HEK293 (cell line): ENCODE results near the gene COL6A1.

Source experiments
- CTCF ChIA-PET: fragments of 350-600 bp; formaldehyde crosslinking; extraction: SDS; loops from one replicate; lab custom pipeline; 2021; ENCODE audit warnings: antibody characterized with exemption; lab: Yijun Ruan, JAX
- POLR2A ChIA-PET: fragments of 300-600 bp; formaldehyde crosslinking; extraction: SDS; loops from one replicate; lab custom pipeline; 2020; ENCODE audit warnings: antibody characterized with exemption, inconsistent platforms; lab: Yijun Ruan, JAX
- H3K27ac ChIP-seq: fragments of 200-500 bp; sonication (Bioruptor generic); 2 replicates; pipeline ENCODE4 v1.5.1; 2014; ENCODE audit warnings: low read depth, low read length, control low read depth, inconsistent platforms; ENCODE audit errors: extremely low read depth
- H3K36me3 ChIP-seq, 2 experiments: fragments of 200-500 bp in 1 of 2; sonication (Bioruptor generic) in 1 of 2; 1 replicate in 1 of 2; 2 replicates in 1 of 2; pipeline ENCODE4 v1.5.1; 2014 to 2017; ENCODE audit warnings: inconsistent platforms in 2 of 2, low read length in 2 of 2; ENCODE audit not compliant: control insufficient read depth in 2 of 2, insufficient read depth in 1 of 2
- H3K4me1 ChIP-seq: fragments of 200-500 bp; sonication (Bioruptor generic); 2 replicates; pipeline ENCODE4 v1.5.1; 2014; ENCODE audit warnings: mild to moderate bottlenecking, low read length, inconsistent platforms; ENCODE audit not compliant: control insufficient read depth, insufficient read depth
- H3K4me3 ChIP-seq: 2 replicates; pipeline ENCODE4 v1.5.1; 2011; ENCODE audit warnings: low read depth, mild to moderate bottlenecking, control low read depth, low read length, moderate library complexity
- H3K9me3 ChIP-seq: fragments of 200-500 bp; sonication (Bioruptor generic); 2 replicates; pipeline ENCODE4 v1.5.1; 2014; ENCODE audit warnings: low read depth, low read length, inconsistent platforms; ENCODE audit not compliant: control insufficient read depth, insufficient read depth
- EGR2 ChIP-seq: fragments of 450-650 bp; formaldehyde crosslinking; IDR thresholded peaks from 2 replicates; pipeline ENCODE4 v1.5.1; 2016; ENCODE audit warnings: low read depth, missing biosample characterization, missing genetic modification characterization
- GLIS1 ChIP-seq: fragments of 450-650 bp; formaldehyde crosslinking; IDR thresholded peaks from 2 replicates; pipeline ENCODE4 v1.5.1; 2016; ENCODE audit warnings: missing biosample characterization, missing genetic modification characterization
- ZIC2 ChIP-seq: fragments of 450-650 bp; formaldehyde crosslinking; IDR thresholded peaks from 2 replicates; pipeline ENCODE4 v1.5.1; 2016; ENCODE audit warnings: missing biosample characterization, missing genetic modification characterization
- ZNF433 ChIP-seq: fragments of 450-650 bp; formaldehyde crosslinking; IDR thresholded peaks from 2 replicates; pipeline ENCODE4 v1.5.1; 2016; ENCODE audit warnings: missing biosample characterization, missing genetic modification characterization, low read depth
- ZNF530 ChIP-seq: fragments of 450-650 bp; formaldehyde crosslinking; IDR thresholded peaks from 2 replicates; pipeline ENCODE4 v1.5.1; 2016; ENCODE audit warnings: low read depth, missing biosample characterization, missing genetic modification characterization
- ZNF548 ChIP-seq: fragments of 450-650 bp; formaldehyde crosslinking; IDR thresholded peaks from 2 replicates; pipeline ENCODE4 v1.5.1; 2016; ENCODE audit warnings: missing biosample characterization, missing genetic modification characterization
- ZNF600 ChIP-seq: fragments of 450-650 bp; formaldehyde crosslinking; IDR thresholded peaks from 2 replicates; pipeline ENCODE4 v1.5.1; 2016; ENCODE audit warnings: missing biosample characterization, missing genetic modification characterization
- ZNF629 ChIP-seq: fragments of 450-650 bp; formaldehyde crosslinking; IDR thresholded peaks from 2 replicates; pipeline ENCODE4 v1.5.1; 2017; ENCODE audit warnings: missing biosample characterization, missing genetic modification characterization
- ZNF670 ChIP-seq: fragments of 450-650 bp; formaldehyde crosslinking; IDR thresholded peaks from 2 replicates; pipeline ENCODE4 v1.5.1; 2016; ENCODE audit warnings: missing biosample characterization, missing genetic modification characterization, low read depth
- ZNF768 ChIP-seq: fragments of 450-650 bp; formaldehyde crosslinking; IDR thresholded peaks from 2 replicates; pipeline ENCODE4 v1.5.1; 2018; ENCODE audit warnings: missing biosample characterization, mild to moderate bottlenecking, missing genetic modification characterization
- ZNF830 ChIP-seq: fragments of 450-650 bp; IDR thresholded peaks from 2 replicates; pipeline ENCODE4 v1.5.0; 2018; ENCODE audit warnings: missing biosample characterization, missing genetic modification characterization, low read depth, mild to moderate bottlenecking, moderate library complexity
- TF ChIP-seq, protein P1 (sequence below): sonication (generic); formaldehyde crosslinking; IDR thresholded peaks from 2 replicates; pipeline ENCODE4 v1.8.1; 2022; ENCODE audit warnings: mild to moderate bottlenecking, moderate library complexity, missing genetic modification reagents
- TF ChIP-seq, protein P2 (sequence below): fragments of 450-650 bp; formaldehyde crosslinking; IDR thresholded peaks from 2 replicates; pipeline ENCODE4 v1.5.1; 2016; ENCODE audit warnings: missing biosample characterization, missing genetic modification characterization
- TF ChIP-seq, protein P3 (sequence below): fragments of 450-650 bp; formaldehyde crosslinking; IDR thresholded peaks from 2 replicates; pipeline ENCODE4 v1.5.1; 2016; ENCODE audit warnings: missing biosample characterization, missing genetic modification characterization
- TF ChIP-seq, protein P4 (sequence below): fragments of 450-650 bp; formaldehyde crosslinking; IDR thresholded peaks from 2 replicates; pipeline ENCODE4 v1.5.1; 2016; ENCODE audit warnings: missing biosample characterization, missing genetic modification characterization
- TF ChIP-seq, protein P5 (sequence below): fragments of 450-650 bp; formaldehyde crosslinking; IDR thresholded peaks from 2 replicates; pipeline ENCODE4 v1.5.1; 2017; ENCODE audit warnings: missing biosample characterization, missing genetic modification characterization

Gene COL6A1

DNA sequence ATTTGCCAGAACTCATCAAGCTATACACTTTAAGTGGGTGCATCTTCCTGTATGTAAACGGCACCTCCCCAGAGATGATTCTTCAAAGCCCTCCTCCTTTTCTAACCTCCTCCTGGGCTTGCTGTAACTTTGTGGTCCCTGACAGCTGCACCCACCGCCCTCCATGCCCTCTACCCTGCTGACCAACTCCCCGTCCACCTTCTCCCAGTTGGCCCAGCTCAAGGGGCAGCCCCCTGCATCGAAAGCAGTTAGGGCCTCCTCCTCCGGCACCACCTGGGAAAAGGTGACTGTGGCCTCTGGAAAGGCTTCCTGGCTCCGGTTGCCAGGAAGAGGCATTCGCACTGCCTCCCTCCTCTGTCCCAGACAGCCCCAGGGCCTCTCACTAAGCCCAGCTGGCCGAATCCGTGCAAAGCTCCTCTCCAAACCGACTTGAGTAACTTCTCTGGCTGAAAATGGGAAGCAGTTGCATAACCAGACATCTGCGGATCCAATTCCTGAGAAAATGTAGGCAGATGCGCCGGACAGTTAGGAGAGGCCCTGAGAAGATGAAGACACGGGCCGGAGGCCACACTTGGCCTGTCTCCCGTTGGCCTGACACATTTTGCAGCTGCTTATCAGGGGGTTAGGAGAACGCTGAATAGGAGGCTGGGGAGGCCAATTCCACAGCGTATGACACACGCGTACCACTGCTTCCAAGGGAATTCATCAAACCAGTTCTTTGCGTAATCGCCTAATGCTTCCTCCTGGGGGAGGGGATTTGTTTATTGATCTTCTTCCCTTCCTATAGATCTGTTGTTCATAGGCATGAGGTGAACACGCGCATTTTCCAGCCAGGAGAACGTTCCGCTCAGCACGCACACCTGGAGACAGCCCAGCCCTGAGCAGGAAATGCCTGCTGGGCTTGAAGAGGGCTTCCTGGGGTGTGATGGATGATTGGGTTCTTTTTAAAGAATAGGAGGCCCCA, 67.6 kb downstream of the COL6A1 start:
- CTCF ChIA-PET: no interaction called here

DNA sequence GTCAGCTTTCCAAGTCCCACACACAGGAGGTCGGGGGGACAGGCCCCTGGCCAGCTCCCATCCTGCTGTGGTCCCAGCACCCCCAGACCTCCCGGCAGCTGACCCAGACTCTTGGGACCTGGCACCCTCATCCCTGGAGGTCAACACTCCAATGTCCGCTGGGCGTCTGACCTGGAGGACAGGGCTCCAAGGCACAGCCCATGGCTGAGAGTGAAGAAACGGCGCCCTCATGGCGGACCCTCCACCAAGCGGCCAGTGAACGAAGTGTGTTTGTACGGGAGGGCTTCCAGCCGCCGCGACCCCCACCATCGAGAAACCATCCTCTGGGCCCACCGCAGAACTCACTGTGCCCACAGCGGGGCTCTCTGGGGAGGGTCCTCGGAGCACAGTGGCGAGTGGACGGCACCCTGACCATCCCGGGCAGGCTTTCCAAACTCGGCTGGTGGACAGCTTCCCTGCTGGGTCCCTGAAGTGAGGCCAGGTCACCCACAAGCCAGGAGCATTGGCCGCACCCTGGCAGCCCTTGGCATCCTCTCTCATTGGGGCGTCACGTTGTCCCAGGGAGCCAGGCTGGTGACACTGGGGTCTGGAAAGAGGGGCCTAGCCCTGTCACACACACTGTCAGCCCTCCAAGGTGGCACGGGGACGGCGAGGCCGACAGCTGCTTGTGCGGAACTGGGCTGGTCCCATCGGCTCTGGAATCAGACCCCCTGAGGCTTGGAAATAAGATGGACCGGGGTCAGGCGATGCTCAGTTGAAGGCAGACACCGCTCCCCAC, 68.5 kb downstream of the COL6A1 start:
- CTCF ChIA-PET: no interaction called here

More for the DNA sequence above, 67.6 kb downstream of the COL6A1 start:
- no peak overlapping the region for H3K4me3 ChIP-seq
- H3K4me1 ChIP-seq: no peaks in the 10 kb centered on the region
- no peaks in the 10 kb centered on the region for H3K9me3 ChIP-seq
- POLR2A ChIA-PET: no interaction called here
- TF ChIP-seq, protein P1, sequence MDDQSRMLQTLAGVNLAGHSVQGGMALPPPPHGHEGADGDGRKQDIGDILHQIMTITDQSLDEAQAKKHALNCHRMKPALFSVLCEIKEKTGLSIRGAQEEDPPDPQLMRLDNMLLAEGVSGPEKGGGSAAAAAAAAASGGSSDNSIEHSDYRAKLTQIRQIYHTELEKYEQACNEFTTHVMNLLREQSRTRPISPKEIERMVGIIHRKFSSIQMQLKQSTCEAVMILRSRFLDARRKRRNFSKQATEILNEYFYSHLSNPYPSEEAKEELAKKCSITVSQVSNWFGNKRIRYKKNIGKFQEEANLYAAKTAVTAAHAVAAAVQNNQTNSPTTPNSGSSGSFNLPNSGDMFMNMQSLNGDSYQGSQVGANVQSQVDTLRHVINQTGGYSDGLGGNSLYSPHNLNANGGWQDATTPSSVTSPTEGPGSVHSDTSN: no peak
- TF ChIP-seq, protein P2, sequence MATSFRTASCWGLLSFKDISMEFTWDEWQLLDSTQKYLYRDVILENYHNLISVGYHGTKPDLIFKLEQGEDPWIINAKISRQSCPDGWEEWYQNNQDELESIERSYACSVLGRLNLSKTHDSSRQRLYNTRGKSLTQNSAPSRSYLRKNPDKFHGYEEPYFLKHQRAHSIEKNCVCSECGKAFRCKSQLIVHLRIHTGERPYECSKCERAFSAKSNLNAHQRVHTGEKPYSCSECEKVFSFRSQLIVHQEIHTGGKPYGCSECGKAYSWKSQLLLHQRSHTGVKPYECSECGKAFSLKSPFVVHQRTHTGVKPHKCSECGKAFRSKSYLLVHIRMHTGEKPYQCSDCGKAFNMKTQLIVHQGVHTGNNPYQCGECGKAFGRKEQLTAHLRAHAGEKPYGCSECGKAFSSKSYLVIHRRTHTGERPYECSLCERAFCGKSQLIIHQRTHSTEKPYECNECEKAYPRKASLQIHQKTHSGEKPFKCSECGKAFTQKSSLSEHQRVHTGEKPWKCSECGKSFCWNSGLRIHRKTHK: no peak
- no peak for TF ChIP-seq ZNF670
- TF ChIP-seq ZNF629 (tag by site-specific recombination): peak; percentile 51
- TF ChIP-seq, protein P3, sequence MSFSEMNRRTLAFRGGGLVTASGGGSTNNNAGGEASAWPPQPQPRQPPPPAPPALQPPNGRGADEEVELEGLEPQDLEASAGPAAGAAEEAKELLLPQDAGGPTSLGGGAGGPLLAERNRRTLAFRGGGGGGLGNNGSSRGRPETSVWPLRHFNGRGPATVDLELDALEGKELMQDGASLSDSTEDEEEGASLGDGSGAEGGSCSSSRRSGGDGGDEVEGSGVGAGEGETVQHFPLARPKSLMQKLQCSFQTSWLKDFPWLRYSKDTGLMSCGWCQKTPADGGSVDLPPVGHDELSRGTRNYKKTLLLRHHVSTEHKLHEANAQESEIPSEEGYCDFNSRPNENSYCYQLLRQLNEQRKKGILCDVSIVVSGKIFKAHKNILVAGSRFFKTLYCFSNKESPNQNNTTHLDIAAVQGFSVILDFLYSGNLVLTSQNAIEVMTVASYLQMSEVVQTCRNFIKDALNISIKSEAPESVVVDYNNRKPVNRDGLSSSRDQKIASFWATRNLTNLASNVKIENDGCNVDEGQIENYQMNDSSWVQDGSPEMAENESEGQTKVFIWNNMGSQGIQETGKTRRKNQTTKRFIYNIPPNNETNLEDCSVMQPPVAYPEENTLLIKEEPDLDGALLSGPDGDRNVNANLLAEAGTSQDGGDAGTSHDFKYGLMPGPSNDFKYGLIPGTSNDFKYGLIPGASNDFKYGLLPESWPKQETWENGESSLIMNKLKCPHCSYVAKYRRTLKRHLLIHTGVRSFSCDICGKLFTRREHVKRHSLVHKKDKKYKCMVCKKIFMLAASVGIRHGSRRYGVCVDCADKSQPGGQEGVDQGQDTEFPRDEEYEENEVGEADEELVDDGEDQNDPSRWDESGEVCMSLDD (tag by site-specific recombination): 0 out of 2 replicates have a peak, but pooled peaks have one; percentile 45
- TF ChIP-seq ZNF548: no peak
- TF ChIP-seq ZIC2 (tag by site-specific recombination): peak; percentile 99
- no peak for TF ChIP-seq ZNF530 (tag by site-specific recombination)
- TF ChIP-seq ZNF600 (tag by site-specific recombination): peak; percentile 60
- peak; percentile 38 for TF ChIP-seq GLIS1 (tag by site-specific recombination)
- H3K36me3 ChIP-seq: no peaks in the 10 kb centered on the region
- no peak overlapping the region for H3K27ac ChIP-seq

More for the DNA sequence above, 68.5 kb downstream of the COL6A1 start:
- H3K27ac ChIP-seq: no peak overlapping the region
- no peaks in the 10 kb centered on the region for H3K4me1 ChIP-seq
- H3K36me3 ChIP-seq: no peaks in the 10 kb centered on the region
- H3K9me3 ChIP-seq: no peaks in the 10 kb centered on the region
- H3K4me3 ChIP-seq: no peak overlapping the region
- TF ChIP-seq EGR2 (tag by site-specific recombination) (no peak), ZNF768 (tag by site-specific recombination) (no peak), ZNF629 (tag by site-specific recombination) (0 out of 2 replicates have a peak, but pooled peaks have one; percentile 2), ZNF830 (tag by site-specific recombination) (no peak), ZNF433 (tag by site-specific recombination) (no peak)
- TF ChIP-seq, protein P4, sequence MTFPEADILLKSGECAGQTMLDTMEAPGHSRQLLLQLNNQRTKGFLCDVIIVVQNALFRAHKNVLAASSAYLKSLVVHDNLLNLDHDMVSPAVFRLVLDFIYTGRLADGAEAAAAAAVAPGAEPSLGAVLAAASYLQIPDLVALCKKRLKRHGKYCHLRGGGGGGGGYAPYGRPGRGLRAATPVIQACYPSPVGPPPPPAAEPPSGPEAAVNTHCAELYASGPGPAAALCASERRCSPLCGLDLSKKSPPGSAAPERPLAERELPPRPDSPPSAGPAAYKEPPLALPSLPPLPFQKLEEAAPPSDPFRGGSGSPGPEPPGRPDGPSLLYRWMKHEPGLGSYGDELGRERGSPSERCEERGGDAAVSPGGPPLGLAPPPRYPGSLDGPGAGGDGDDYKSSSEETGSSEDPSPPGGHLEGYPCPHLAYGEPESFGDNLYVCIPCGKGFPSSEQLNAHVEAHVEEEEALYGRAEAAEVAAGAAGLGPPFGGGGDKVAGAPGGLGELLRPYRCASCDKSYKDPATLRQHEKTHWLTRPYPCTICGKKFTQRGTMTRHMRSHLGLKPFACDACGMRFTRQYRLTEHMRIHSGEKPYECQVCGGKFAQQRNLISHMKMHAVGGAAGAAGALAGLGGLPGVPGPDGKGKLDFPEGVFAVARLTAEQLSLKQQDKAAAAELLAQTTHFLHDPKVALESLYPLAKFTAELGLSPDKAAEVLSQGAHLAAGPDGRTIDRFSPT: no peak
- TF ChIP-seq, protein P5, sequence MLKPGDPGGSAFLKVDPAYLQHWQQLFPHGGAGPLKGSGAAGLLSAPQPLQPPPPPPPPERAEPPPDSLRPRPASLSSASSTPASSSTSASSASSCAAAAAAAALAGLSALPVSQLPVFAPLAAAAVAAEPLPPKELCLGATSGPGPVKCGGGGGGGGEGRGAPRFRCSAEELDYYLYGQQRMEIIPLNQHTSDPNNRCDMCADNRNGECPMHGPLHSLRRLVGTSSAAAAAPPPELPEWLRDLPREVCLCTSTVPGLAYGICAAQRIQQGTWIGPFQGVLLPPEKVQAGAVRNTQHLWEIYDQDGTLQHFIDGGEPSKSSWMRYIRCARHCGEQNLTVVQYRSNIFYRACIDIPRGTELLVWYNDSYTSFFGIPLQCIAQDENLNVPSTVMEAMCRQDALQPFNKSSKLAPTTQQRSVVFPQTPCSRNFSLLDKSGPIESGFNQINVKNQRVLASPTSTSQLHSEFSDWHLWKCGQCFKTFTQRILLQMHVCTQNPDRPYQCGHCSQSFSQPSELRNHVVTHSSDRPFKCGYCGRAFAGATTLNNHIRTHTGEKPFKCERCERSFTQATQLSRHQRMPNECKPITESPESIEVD (tag by site-specific recombination): no peak
- POLR2A ChIA-PET: no interaction called here
